H9 (cell line): Measurements from ENCODE around the gene HLF. TPM values are rescaled to one million over a fixed set of nuclear protein-coding genes. Genes with fewer than 3 reads are reported as not detected.

Experiments used
- DNase-seq: peaks from one replicate; pipeline ENCODE4 v3.0.0-alpha.2; 2017
- H2AFZ ChIP-seq: one replicate; pipeline ENCODE4 v1.6.1; 2013; ENCODE audit warnings: mild to moderate bottlenecking, low read length, control low read depth, moderate library complexity
- H2AK5ac ChIP-seq: 2 replicates; pipeline ENCODE4 v1.6.1; 2013; ENCODE audit warnings: low read length, control low read depth, mixed read lengths; ENCODE audit not compliant: insufficient read length
- H2BK120ac ChIP-seq: one replicate; pipeline ENCODE4 v1.6.1; 2013; ENCODE audit warnings: low read depth, mild to moderate bottlenecking, low read length, control low read depth, inconsistent platforms; ENCODE audit not compliant: poor library complexity, severe bottlenecking
- H2BK12ac ChIP-seq: 2 replicates; pipeline ENCODE4 v1.6.1; 2013; ENCODE audit warnings: low read length, control low read depth, mixed read lengths, low read depth; ENCODE audit not compliant: insufficient read length
- H2BK15ac ChIP-seq: 2 replicates; pipeline ENCODE4 v1.6.1; 2013; ENCODE audit warnings: low read depth, low read length, control low read depth
- H2BK20ac ChIP-seq: one replicate; pipeline ENCODE4 v1.6.1; 2013; ENCODE audit warnings: low read depth, mild to moderate bottlenecking, low read length, control low read depth, inconsistent platforms; ENCODE audit not compliant: poor library complexity, severe bottlenecking
- H2BK5ac ChIP-seq: 2 replicates; pipeline ENCODE4 v1.6.1; 2013; ENCODE audit warnings: low read length, control low read depth, mixed read lengths; ENCODE audit not compliant: insufficient read length
- H3K14ac ChIP-seq: 2 replicates; pipeline ENCODE4 v1.6.1; 2013; ENCODE audit warnings: low read length, control low read depth; ENCODE audit not compliant: insufficient read depth
- H3K18ac ChIP-seq: 2 replicates; pipeline ENCODE4 v1.6.1; 2013; ENCODE audit warnings: low read depth, mild to moderate bottlenecking, mixed read lengths, low read length, control low read depth; ENCODE audit not compliant: insufficient read length
- H3K23ac ChIP-seq: 2 replicates; pipeline ENCODE4 v1.6.1; 2013; ENCODE audit warnings: low read length, control low read depth, mixed read lengths, low read depth; ENCODE audit not compliant: insufficient read length
- H3K23me2 ChIP-seq: 2 replicates; pipeline ENCODE4 v1.6.1; 2013; ENCODE audit warnings: low read depth, mild to moderate bottlenecking, mixed read lengths, low read length, control low read depth; ENCODE audit not compliant: insufficient read length, poor library complexity, severe bottlenecking
- H3K27ac ChIP-seq: 2 replicates; pipeline ENCODE4 v1.5.1; 2013; ENCODE audit warnings: low read length, control low read depth, mixed read lengths, low read depth; ENCODE audit not compliant: insufficient read length
- H3K27me3 ChIP-seq: 2 replicates; pipeline ENCODE4 v1.6.1; 2013; ENCODE audit warnings: low read length, control low read depth, inconsistent platforms; ENCODE audit not compliant: insufficient read depth
- H3K4ac ChIP-seq: 2 replicates; pipeline ENCODE4 v1.6.1; 2013; ENCODE audit warnings: low read depth, mild to moderate bottlenecking, control low read depth, inconsistent platforms, low read length, moderate library complexity
- H3K4me1 ChIP-seq: 2 replicates; pipeline ENCODE4 v1.6.1; 2013; ENCODE audit warnings: low read length, control low read depth, inconsistent platforms; ENCODE audit not compliant: insufficient read depth
- H3K4me2 ChIP-seq: 2 replicates; pipeline ENCODE4 v1.6.1; 2013; ENCODE audit warnings: low read length, control low read depth, mixed read lengths; ENCODE audit not compliant: insufficient read length, insufficient read depth
- H3K56ac ChIP-seq: 2 replicates; pipeline ENCODE4 v1.6.1; 2013; ENCODE audit warnings: low read depth, mild to moderate bottlenecking, mixed read lengths, low read length, control low read depth; ENCODE audit not compliant: insufficient read length
- H3K79me1 ChIP-seq: 2 replicates; pipeline ENCODE4 v1.6.1; 2013; ENCODE audit warnings: low read depth, mild to moderate bottlenecking, moderate library complexity, low read length, control low read depth, inconsistent platforms; ENCODE audit not compliant: insufficient read depth, poor library complexity, severe bottlenecking
- H3K79me2 ChIP-seq: 2 replicates; pipeline ENCODE4 v1.6.1; 2013; ENCODE audit warnings: low read length, control low read depth, inconsistent platforms; ENCODE audit not compliant: insufficient read depth
- H3K9ac ChIP-seq: 2 replicates; pipeline ENCODE4 v1.6.1; 2013; ENCODE audit warnings: low read length, control low read depth, mixed read lengths; ENCODE audit not compliant: insufficient read length; ENCODE audit errors: extremely low read depth
- H3K9me3 ChIP-seq: one replicate; pipeline ENCODE4 v1.6.1; 2013; ENCODE audit warnings: low read depth, low read length, inconsistent platforms; ENCODE audit not compliant: control insufficient read depth
- H3T11ph ChIP-seq: one replicate; pipeline ENCODE4 v1.6.1; 2013; ENCODE audit warnings: mild to moderate bottlenecking, low read length, control low read depth, inconsistent platforms
- H4K20me1 ChIP-seq: one replicate; pipeline ENCODE4 v1.6.1; 2013; ENCODE audit not compliant: control insufficient read depth, insufficient read length, insufficient read depth
- H4K5ac ChIP-seq: 2 replicates; pipeline ENCODE4 v1.6.1; 2013; ENCODE audit warnings: low read depth, mild to moderate bottlenecking, mixed read lengths, low read length, control low read depth; ENCODE audit not compliant: insufficient read length
- H4K8ac ChIP-seq: replicated peaks from 2 replicates; pipeline ENCODE4 v1.6.1; 2013; ENCODE audit warnings: low read length, control low read depth, mixed read lengths, low read depth; ENCODE audit not compliant: insufficient read length
- H4K91ac ChIP-seq: 2 replicates; pipeline ENCODE4 v1.6.1; 2013; ENCODE audit warnings: low read depth, mild to moderate bottlenecking, moderate library complexity, mixed read lengths, low read length, control low read depth; ENCODE audit not compliant: insufficient read length
- H3K27ac Mint-ChIP-seq, 3 experiments: 2 replicates in 2 of 3; 3 replicates in 1 of 3; pipeline ENCODE4 v1.8.0; 2020 to 2021; ENCODE audit warnings: mixed read lengths in 3 of 3, mild to moderate bottlenecking in 1 of 3, moderate library complexity in 1 of 3
- H3K27me3 Mint-ChIP-seq: 2 replicates; pipeline ENCODE4 v1.8.0; 2021; ENCODE audit warnings: low read depth, mild to moderate bottlenecking, moderate library complexity, mixed read lengths
- H3K36me3 Mint-ChIP-seq, 3 experiments: 2 replicates in 2 of 3; 3 replicates in 1 of 3; pipeline ENCODE4 v1.8.0; 2020 to 2021; ENCODE audit warnings: low read depth in 3 of 3, mixed read lengths in 3 of 3; ENCODE audit not compliant: insufficient read depth in 1 of 3
- H3K4me1 Mint-ChIP-seq, 2 experiments: 2 replicates each; pipeline ENCODE4 v1.8.0; 2020; ENCODE audit warnings: mixed read lengths in 2 of 2
- H3K4me3 Mint-ChIP-seq, 2 experiments: 2 replicates in 1 of 2; 3 replicates in 1 of 2; pipeline ENCODE4 v1.8.0; 2020 to 2021; ENCODE audit warnings: mild to moderate bottlenecking in 2 of 2, mixed read lengths in 2 of 2, moderate library complexity in 1 of 2
- H3K9me3 Mint-ChIP-seq, 2 experiments: 2 replicates in 1 of 2; 3 replicates in 1 of 2; pipeline ENCODE4 v1.8.0; 2020; ENCODE audit warnings: mild to moderate bottlenecking in 2 of 2, mixed read lengths in 2 of 2, moderate library complexity in 1 of 2
- WGBS: extraction: QIAGEN DNeasy Blood & Tissue Kit; methylation state at CpG from one replicate; pipeline ENCODE4 v1.1.7; 2013; ENCODE audit warnings: missing lambda C conversion rate, low lambda C conversion rate, mixed read lengths; ENCODE audit not compliant: insufficient read length; ENCODE audit errors: extremely low coverage; 5-methylcytosine and 5-hydroxymethylcytosine counted together
- total RNA-seq: library from RNA; stranded (reverse); gene quantifications from 2 replicates; pipeline ENCODE4 v1.2.1, GENCODE V29; 2021
- TF ChIP-seq, protein P1 (sequence below): fragments of 200-600 bp; sonication (generic); conservative IDR thresholded peaks from 3 replicates; pipeline ENCODE4 v1.8.0; 2021; ENCODE audit warnings: antibody characterized with exemption, mild to moderate bottlenecking

HLF gene
- total RNA-seq, 1 experiment from 2014 or later: 0.17 TPM

DNA sequence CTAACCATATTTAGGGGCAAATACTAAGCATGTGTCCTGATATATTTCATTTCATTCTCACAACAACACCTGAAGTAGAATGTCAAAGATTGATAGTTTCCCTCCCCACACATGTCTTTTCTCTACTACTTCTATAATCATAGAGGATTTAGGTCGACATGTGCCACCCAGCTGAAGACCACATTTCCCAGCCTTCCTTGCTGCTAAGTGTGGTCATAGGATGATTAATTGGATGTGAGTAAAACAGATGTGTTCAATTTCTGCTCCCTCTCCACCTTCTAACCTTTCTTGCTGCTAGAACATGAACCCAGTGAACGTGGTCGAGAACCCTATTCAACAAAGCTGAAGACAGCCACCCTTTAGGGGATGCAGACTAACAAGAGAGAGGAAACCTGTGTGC lies 18.8 kb upstream of the HLF start:
- TF ChIP-seq, protein P1, sequence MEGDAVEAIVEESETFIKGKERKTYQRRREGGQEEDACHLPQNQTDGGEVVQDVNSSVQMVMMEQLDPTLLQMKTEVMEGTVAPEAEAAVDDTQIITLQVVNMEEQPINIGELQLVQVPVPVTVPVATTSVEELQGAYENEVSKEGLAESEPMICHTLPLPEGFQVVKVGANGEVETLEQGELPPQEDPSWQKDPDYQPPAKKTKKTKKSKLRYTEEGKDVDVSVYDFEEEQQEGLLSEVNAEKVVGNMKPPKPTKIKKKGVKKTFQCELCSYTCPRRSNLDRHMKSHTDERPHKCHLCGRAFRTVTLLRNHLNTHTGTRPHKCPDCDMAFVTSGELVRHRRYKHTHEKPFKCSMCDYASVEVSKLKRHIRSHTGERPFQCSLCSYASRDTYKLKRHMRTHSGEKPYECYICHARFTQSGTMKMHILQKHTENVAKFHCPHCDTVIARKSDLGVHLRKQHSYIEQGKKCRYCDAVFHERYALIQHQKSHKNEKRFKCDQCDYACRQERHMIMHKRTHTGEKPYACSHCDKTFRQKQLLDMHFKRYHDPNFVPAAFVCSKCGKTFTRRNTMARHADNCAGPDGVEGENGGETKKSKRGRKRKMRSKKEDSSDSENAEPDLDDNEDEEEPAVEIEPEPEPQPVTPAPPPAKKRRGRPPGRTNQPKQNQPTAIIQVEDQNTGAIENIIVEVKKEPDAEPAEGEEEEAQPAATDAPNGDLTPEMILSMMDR: no peak
- H2AFZ ChIP-seq: no peak overlapping the region
- no peak overlapping the region for H3K23ac ChIP-seq
- no peaks in the 10 kb centered on the region for H3K23me2 ChIP-seq
- no peaks in the 10 kb centered on the region for H3K27me3 ChIP-seq
- no peak overlapping the region for H2AK5ac ChIP-seq
- no peak overlapping the region for H2BK20ac ChIP-seq
- no peak overlapping the region for H3K9ac ChIP-seq
- H3K4me2 ChIP-seq: no peak overlapping the region
- WGBS: no CpG with 5 or more reads among the region's 3 CpGs
- no peak overlapping the region for H3K14ac ChIP-seq
- H3K4ac ChIP-seq: no peak overlapping the region
- H3K79me1 ChIP-seq: no peaks in the 10 kb centered on the region
- Mint-ChIP-seq H3K27ac (no peak overlapping the region), H3K4me1 (peaks cover 5 to 7% of the 10 kb centered on the region in 2 experiments; a peak in 3 of 4 replicates), H3K4me3 (no peak overlapping the region), H3K27me3 (peaks cover 18% of the 10 kb centered on the region), H3K9me3 (peaks cover 0 to 3% of the 10 kb centered on the region in 2 experiments; a peak in 3 of 5 replicates), H3K36me3 (peaks cover 0 to 3% (median 0%) of the 10 kb centered on the region in 3 experiments; a peak in 3 of 7 replicates)
- H4K20me1 ChIP-seq: no peaks in the 10 kb centered on the region
- no peak overlapping the region for H3T11ph ChIP-seq
- H3K18ac ChIP-seq: no peak overlapping the region
- no peaks in the 10 kb centered on the region for H3K4me1 ChIP-seq
- no peak overlapping the region for H4K91ac ChIP-seq
- H2BK120ac ChIP-seq: no peak overlapping the region
- no peak overlapping the region for H4K5ac ChIP-seq
- no peak overlapping the region for H3K27ac ChIP-seq
- no peak overlapping the region for H4K8ac ChIP-seq
- no peak overlapping the region for H3K56ac ChIP-seq
- H2BK12ac ChIP-seq: no peak overlapping the region
- H2BK5ac ChIP-seq: no peak overlapping the region
- no peaks in the 10 kb centered on the region for H3K79me2 ChIP-seq
- H2BK15ac ChIP-seq: no peak overlapping the region
- no peaks in the 10 kb centered on the region for H3K9me3 ChIP-seq
- DNase-seq: no peak
